GM19043 (cell line): ENCODE data around the gene TFCP2.

Experiments used
- ATAC-seq: cut with Tn5 transposase; IDR thresholded peaks from one replicate; pipeline ENCODE4 v1.9.1; 2021; ENCODE audit warnings: low read depth; ENCODE audit not compliant: unreplicated experiment

TFCP2 gene

DNA sequence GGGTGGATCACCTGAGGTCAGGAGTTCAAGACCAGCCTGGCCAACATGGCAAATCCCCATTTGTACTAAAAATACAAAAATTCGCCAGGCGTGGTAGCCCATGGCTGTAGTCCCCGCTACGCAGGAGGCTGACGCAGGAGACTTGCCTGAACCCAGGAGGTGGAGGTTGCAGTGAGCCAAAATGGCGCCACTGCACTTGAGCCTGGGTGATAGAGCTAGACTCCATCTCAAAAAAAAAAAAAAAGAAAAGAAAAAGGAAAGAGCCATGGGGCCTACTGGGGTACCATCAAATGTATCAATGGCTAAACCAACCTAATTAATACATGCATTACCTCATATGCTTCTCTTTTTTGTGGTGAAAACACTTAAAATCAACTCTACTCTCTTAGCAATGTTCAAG is 10.7 kb downstream of the TFCP2 start:
- no peak for ATAC-seq

DNA sequence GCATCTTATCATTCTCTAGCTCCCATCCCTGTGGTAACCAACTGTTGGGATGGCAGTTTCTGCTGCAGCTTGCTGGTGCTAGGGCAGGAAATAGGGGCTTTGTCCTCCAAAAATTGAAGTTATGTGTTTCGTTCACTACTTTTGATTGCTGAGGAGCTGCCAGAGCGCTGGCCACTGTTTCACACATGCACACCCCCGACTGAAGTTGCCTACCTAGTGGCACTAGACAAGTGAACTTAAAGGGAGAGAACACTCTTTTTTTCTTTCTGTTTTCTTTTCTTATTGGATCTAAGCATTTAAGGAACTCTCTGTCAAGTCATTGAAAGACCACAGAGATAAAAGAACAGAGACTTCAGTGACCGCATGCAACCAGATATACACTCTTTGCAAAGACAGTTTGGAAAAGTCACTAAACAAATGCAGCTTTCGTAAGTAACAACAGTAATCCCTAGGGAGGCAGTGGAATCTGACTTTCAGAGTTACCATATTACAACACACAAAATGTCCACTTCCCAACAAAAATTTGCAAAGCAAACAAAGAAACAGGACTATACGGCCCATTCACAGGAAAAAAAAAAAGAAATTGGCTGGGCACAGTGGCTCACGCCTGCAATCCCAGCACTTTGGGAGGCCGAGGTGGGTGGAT is 12.0 kb downstream of the TFCP2 start:
- no peak for ATAC-seq

DNA sequence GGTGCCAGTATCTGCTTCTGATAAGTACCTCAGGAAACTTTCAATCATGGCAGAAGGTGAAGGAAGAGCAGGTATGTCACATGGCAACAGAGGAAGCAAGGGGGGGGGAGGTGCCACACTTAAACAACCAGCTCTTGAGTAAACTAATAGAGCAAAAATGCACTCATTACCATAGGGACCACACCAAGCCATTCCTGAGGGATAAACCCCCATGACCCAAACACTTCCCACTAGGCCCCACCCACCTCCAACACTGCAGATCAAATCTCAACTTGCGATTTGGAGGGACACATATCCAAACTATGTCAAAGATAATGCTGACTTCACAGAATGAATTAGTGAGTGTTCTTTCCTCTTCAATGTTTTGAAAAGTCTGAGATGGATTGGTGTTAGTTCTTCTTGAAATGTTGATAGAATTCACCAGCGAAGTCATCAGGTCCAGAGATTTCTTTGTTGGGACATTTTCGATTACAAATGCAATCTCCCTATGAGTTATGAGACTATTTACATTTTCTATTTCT is 16.6 kb downstream of the TFCP2 start:
- ATAC-seq: no peak

DNA sequence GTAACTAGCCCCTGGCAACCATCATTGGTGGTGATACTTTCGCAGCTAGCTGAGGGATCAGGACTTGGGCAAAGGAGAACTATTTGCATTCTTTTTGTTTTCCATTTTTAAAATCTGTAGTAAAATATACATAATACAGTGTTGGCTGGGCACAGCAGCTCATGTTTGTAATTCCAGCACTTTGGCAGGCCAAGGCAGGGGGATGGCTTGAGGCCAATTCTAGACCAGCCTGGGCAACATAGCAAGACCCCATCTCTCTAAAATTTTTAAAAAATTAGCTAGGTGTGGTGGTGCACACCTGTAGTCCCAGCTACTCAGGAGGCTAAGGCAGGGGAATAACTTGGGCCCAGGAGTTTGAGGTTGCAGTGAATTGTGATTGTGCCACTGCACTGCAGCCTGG is 20.0 kb downstream of the TFCP2 start:
- ATAC-seq: no peak

DNA sequence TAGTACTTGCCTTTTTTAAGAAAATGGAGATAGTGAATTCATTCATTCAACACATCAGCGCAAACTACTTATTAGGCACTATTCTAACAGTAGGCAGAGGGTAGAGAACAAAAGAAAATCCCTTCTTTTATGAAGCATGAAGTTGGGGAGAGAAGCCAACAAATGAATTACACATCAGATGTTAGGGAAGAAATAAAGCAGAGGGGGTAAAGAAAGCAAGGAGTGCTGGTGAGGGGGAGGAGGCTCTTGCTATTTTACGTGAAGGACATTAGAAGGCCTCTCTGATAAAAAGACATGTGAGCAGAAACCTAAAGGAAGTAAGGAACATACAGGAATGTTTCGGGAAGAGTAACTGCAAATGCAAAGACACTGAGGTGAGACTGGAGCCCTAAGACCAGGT is 22.2 kb downstream of the TFCP2 start:
- no peak for ATAC-seq

GRCh38 chr12:51147309-51147708 is 25.6 kb downstream of the TFCP2 start:
- no peak for ATAC-seq

GRCh38 chr12:51139292-51139844 is 33.6 kb downstream of the TFCP2 start:
- no peak for ATAC-seq

- no peak for ATAC-seq
Observed at GRCh38 chr12:51132693-51133092, 40.2 kb downstream of the TFCP2 start.

GRCh38 chr12:51131745-51132521 is 41.0 kb downstream of the TFCP2 start:
- no peak for ATAC-seq

GRCh38 chr12:51128919-51129318 is 44.0 kb downstream of the TFCP2 start:
- no peak for ATAC-seq

DNA sequence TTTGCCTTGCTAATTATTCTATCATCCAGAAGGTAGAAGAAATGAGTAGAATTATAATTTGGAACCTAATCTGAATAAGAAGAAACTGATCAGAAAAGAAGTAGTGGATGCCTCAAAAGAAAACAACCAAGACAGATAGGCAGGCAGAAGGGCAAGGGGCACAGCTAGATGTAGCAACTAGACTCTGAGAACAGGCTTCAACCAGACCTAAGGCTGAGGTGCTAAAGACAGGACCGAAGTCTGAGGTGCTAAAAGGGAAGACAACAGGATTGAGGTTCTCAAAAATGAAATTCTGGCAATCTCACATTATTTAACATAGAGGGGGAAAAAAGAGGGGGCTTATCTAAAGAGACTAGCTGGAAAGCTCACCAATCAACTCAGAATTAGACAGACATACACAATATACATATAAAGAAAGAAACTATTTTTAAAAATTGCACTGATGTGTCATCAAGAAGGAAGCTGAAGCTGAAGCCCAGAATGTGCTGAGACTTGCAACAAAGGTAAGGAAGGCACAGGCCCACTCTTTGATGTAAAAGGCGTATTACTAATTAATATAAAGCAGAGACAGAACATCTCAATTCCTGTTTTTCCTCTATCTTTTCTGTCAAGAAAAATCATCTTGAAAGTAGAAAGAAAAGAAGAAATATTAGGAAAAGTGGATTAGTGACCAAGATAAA is 45.7 kb downstream of the TFCP2 start:
- ATAC-seq: no peak

DNA sequence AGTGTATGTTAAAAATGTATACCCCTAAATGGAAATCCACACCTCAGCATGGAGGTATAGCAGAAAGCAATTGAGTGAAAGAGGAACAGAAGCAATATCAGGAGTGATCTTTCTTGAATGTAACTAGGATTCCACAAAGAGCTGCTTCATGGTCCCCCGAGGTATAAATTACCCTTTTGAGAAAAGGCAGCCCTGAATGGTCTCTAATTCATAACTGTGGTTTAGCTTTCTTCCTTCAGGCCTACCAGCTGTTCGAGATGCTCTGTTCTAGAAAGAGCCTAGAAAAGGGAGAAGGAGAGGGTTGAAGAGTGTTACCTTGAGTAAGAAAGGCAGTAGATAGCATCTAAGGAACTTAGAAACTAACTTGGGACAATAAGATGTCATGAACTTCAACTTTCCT is 46.6 kb downstream of the TFCP2 start:
- ATAC-seq: no peak

DNA sequence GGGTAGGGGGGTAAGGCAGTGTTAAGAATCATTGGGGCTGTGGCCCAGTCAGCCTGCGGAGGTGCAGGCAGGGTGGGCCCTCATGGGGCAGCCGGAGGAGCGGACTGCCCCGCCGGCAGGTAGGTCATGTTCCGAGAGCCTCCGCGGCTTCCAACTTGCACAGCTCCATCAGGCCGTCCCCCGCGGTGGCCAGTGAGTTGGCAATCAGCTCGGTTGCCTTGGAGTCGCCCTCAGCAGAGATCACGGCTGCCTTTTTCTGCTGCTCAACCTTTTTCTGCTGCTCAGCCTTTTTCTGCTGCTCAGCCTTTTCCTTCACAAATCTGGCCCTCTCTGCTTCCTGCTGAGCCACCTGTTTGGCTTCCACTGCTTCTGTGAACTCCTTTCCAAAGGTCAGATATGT is 48.4 kb downstream of the TFCP2 start:
- ATAC-seq: no peak

GRCh38 chr12:51122844-51123243 is 50.1 kb downstream of the TFCP2 start:
- ATAC-seq: no peak

GRCh38 chr12:51118706-51119105 is 54.2 kb downstream of the TFCP2 start:
- ATAC-seq: no peak

DNA sequence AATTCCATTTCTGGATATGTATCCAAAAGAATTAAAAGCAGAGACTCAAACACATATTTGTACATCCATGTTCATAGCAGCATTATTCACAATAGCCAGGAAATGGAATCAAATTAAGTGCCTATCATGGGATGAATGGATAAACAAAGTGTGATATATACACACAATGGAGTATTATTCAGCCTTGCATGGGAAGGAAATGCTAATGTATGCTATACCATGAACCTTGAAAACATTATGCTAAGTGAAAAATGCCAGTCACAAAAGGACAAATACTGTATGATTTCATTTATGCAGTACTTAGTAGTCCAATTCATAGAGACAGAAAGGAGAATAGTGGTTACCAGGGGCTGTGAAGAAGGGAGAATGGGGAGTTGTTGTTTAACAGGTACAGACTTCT is 57.4 kb downstream of the TFCP2 start:
- no peak for ATAC-seq

DNA sequence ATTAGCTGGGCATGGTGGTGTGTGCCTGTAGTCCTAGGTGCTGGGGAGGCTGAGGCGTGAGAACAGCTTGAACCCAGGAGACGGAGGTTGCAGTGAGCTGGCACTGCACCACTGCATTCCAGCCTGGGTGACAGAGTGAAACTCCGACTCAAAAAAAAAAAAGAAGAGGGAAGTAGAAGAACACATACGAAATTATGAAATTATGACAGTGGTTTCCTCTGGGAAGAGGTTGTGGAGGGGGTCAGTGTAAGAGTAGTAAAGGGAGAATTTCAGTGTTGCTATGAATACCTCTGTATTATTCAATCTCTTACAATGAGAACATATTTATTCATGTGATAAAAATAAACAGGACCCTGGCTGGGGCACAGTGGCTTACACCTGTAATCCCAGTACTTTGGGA is 64.8 kb downstream of the TFCP2 start:
- no peak for ATAC-seq

DNA sequence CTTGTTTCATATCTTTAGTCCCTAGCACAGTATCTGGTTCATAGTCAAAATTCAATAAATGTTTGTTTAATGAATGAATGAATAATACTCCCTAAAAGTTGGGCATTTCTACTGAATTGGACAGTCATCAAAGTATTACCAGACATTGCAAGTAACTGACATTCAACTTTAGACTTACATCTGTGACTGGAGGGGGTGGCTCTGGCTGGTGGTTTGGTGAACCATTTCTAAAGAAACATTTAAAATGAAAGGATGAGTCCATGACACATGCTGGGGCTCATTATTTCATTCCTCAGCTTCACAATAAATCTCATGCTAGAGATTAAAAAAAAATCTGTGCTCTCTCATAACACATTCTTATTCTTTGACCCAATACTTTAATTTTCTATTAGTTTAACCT is 69.0 kb downstream of the TFCP2 start:
- ATAC-seq: no peak

DNA sequence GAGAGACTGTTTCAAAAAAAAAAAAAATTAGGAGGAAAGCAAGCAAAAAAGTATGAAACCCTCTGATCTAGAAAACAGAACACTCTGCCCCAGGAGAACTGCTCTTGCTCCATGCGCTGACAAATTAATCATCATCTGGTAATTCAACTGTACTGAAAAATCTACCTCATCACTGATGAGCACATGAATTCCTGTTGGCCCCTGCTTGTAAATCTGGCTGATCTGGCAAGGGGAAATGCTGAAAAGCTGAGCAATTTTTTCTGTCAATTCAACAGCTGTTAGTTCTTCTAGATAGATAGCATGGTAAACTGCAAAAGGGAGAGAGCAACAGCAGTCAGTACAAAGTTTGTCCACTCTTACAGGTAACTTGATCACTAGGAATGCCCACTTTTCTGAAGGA is 74.3 kb downstream of the TFCP2 start:
- no peak for ATAC-seq

DNA sequence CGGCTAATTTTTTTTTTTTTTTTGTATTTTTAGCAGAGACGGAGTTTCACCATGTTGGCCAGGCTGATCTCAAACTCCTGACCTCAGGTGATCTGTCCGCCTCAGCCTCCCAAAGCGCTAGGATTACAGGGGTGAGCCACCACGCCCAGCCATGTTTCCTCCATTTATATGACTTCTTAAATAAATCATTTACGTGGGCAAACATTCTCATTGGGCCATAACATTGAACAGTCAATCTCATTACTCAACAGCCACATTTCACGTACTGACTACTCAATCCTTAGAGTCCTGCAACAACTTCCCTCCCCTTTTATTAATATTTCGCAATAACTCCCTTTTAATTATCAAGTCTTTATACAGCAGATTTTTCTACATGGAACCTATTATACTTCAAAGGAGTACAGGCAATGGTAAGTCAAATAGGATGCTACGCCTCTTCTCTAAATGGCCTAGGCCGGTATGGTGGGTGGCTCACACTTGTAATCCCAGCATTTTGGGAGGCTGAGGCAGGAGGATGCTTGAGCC is 82.2 kb downstream of the TFCP2 start:
- ATAC-seq: no peak

GRCh38 chr12:51087818-51088217 is 85.1 kb downstream of the TFCP2 start:
- ATAC-seq: no peak
